ENCODE measurements around the gene PHETA2. TPM values are rescaled to one million over a fixed set of nuclear protein-coding genes. Genes with fewer than 3 reads are reported as not detected.

Gene PHETA2
- 0.80 to 2.2 TPM (median 1.4 TPM) in 3 replicates for polyA plus RNA-seq
- polyA plus RNA-seq (2011; ENCODE audit: low read depth): 0.19 TPM
- polyA plus RNA-seq (2011; cell fraction: cytosol; rRNA removed): 0.55 and 0.96 TPM in 2 replicates
- 1.4 and 2.1 TPM in 2 replicates for polyA plus RNA-seq (2011; cell fraction: nucleus; rRNA removed)
- 1.2 and 1.6 TPM in 2 replicates for polyA plus RNA-seq (2012; ENCODE audit: low replicate concordance)
- polyA minus RNA-seq: 0.42 to 1.7 TPM (median 0.49 TPM) in 3 replicates
- 1.2 TPM for polyA minus RNA-seq (2011; cell fraction: cytosol; rRNA and poly(A)+ RNA removed)
- 0.47 and 0.63 TPM in 2 replicates for polyA minus RNA-seq (2011; cell fraction: nucleus; rRNA and poly(A)+ RNA removed)

- H3K9ac ChIP-seq (ENCODE audit: control insufficient read depth, extremely low read depth, insufficient read depth, low read length): peak within 1 kb of the TSS; percentile 72
- H3K79me2 ChIP-seq (ENCODE audit: control insufficient read depth, insufficient read depth, low read length): peaks cover 3% of the 10 kb centered on the region
- no peak for DNase-seq (ENCODE audit: low read depth, low spot score)
- H3K9me1 ChIP-seq (ENCODE audit: control insufficient read depth, extremely low read depth, insufficient read depth, low read length): no peaks in the 10 kb centered on the region
- dilution Hi-C loops (cut with MboI; ENCODE audit: extremely low pct_ligation_motif_present, low sequenced_read_pairs): no loop called here
- peaks cover 23% of the 10 kb centered on the region for H3K4me1 ChIP-seq (ENCODE audit: control insufficient read depth, extremely low read depth, insufficient read depth, low read length)
- peak within 1 kb of the TSS; percentile 35 to 54 (median 44) for H3K4me3 ChIP-seq (ENCODE audit: control insufficient read depth in 2 of 3, extremely low read depth in 1 of 3, insufficient read depth in 2 of 3, low read depth in 1 of 3, low read length in 3 of 3)
- no peak for FAIRE-seq
- peak within 1 kb of the TSS; percentile 82 for H2AFZ ChIP-seq (ENCODE audit: control insufficient read depth, low read length)
- H4K20me1 ChIP-seq (ENCODE audit: control insufficient read depth, extremely low read depth, insufficient read depth, low read length): no peaks in the 10 kb centered on the region
- H3K36me3 ChIP-seq (ENCODE audit: control insufficient read depth in 2 of 2, extremely low read depth in 1 of 2, insufficient read depth in 2 of 2, low read length in 2 of 2): peaks cover 0 to 2% of the 10 kb centered on the region in 2 experiments
- TF ChIP-seq, protein P1, sequence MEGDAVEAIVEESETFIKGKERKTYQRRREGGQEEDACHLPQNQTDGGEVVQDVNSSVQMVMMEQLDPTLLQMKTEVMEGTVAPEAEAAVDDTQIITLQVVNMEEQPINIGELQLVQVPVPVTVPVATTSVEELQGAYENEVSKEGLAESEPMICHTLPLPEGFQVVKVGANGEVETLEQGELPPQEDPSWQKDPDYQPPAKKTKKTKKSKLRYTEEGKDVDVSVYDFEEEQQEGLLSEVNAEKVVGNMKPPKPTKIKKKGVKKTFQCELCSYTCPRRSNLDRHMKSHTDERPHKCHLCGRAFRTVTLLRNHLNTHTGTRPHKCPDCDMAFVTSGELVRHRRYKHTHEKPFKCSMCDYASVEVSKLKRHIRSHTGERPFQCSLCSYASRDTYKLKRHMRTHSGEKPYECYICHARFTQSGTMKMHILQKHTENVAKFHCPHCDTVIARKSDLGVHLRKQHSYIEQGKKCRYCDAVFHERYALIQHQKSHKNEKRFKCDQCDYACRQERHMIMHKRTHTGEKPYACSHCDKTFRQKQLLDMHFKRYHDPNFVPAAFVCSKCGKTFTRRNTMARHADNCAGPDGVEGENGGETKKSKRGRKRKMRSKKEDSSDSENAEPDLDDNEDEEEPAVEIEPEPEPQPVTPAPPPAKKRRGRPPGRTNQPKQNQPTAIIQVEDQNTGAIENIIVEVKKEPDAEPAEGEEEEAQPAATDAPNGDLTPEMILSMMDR (optimal IDR thresholded peaks at IDR 0.05 in 1 of 3, IDR thresholded peaks at IDR 0.05 in 1 of 3, conservative IDR thresholded peaks at IDR 0.05 in 1 of 3; ENCODE audit: extremely low read depth in 1 of 3, insufficient read depth in 2 of 3, low read length in 3 of 3): peak; percentile 7 to 28 (median 20)
- no peak for TF ChIP-seq EZH2 (IDR thresholded peaks at IDR 0.05; ENCODE audit: low read length)
- H3K27me3 ChIP-seq (ENCODE audit: control insufficient read depth, extremely low read depth, insufficient read depth, low read length): no peaks in the 10 kb centered on the region
- H3K9me3 ChIP-seq (ENCODE audit: control insufficient read depth, low read depth, low read length): peaks cover 3% of the 10 kb centered on the region
- peak within 1 kb of the TSS; percentile 66 for H3K4me2 ChIP-seq (ENCODE audit: control insufficient read depth, extremely low read depth, insufficient read depth, low read depth, low read length)
- H3K27ac ChIP-seq (ENCODE audit: control insufficient read depth, insufficient read depth, low read length): peak within 1 kb of the TSS; percentile 43
Observed at GRCh38 chr22:42074132-42074811, at the start of gene PHETA2. Gene PHETA2 (plus strand): TSS chr22:42074248. CDS start chr22:42077294, 3,046 bp downstream.

DNA sequence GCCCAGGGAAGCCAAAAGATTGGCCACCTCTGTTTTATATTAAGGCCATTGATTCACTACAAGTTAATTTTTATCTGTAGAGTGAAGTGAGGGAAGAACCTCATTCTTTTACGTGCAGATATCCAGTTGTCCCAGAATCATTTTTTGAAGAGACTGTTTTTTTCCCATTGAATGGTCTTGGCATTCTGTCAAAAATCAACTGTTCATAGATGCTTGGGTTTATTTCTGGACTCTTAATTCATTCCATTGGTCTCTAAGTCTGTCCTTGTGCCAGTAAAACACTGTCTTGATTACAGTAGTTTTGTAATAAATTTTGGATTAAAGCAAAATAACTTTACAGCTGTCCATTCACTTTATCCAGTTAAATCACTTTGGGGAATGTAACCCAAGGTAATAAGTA is 48.6 kb upstream of the PHETA2 start:
- Histone ChIP-seq H3K9me1 (ENCODE audit: control insufficient read depth, extremely low read depth, insufficient read depth, low read length) (no peaks in the 10 kb centered on the region), H3K9me3 (ENCODE audit: control insufficient read depth, low read depth, low read length) (no peaks in the 10 kb centered on the region), H2AFZ (ENCODE audit: control insufficient read depth, low read length) (no peak overlapping the region), H3K9ac (ENCODE audit: control insufficient read depth, extremely low read depth, insufficient read depth, low read length) (no peak overlapping the region), H3K4me2 (ENCODE audit: control insufficient read depth, extremely low read depth, insufficient read depth, low read depth, low read length) (no peak overlapping the region), H3K27me3 (ENCODE audit: control insufficient read depth, extremely low read depth, insufficient read depth, low read length) (no peaks in the 10 kb centered on the region), H3K4me1 (ENCODE audit: control insufficient read depth, extremely low read depth, insufficient read depth, low read length) (peaks cover 8% of the 10 kb centered on the region), H3K27ac (ENCODE audit: control insufficient read depth, insufficient read depth, low read length) (no peak overlapping the region), H3K79me2 (ENCODE audit: control insufficient read depth, insufficient read depth, low read length) (no peaks in the 10 kb centered on the region), H3K4me3 (ENCODE audit: control insufficient read depth in 2 of 3, extremely low read depth in 1 of 3, insufficient read depth in 2 of 3, low read depth in 1 of 3, low read length in 3 of 3) (no peak overlapping the region), H3K36me3 (ENCODE audit: control insufficient read depth in 2 of 2, extremely low read depth in 1 of 2, insufficient read depth in 2 of 2, low read length in 2 of 2) (no peaks in the 10 kb centered on the region), H4K20me1 (ENCODE audit: control insufficient read depth, extremely low read depth, insufficient read depth, low read length) (no peaks in the 10 kb centered on the region)
- DNase-seq (ENCODE audit: low read depth, low spot score): no peak
- no peak for FAIRE-seq
- TF ChIP-seq, protein P1 (optimal IDR thresholded peaks at IDR 0.05 in 1 of 3, IDR thresholded peaks at IDR 0.05 in 1 of 3, conservative IDR thresholded peaks at IDR 0.05 in 1 of 3; ENCODE audit: extremely low read depth in 1 of 3, insufficient read depth in 2 of 3, low read length in 3 of 3): no peak
- no peak for TF ChIP-seq EZH2 (IDR thresholded peaks at IDR 0.05; ENCODE audit: low read length)
- dilution Hi-C loops (cut with MboI; ENCODE audit: extremely low pct_ligation_motif_present, low sequenced_read_pairs): no loop called here
